ENCODE measurements around the gene ZNF780B.

DNA sequence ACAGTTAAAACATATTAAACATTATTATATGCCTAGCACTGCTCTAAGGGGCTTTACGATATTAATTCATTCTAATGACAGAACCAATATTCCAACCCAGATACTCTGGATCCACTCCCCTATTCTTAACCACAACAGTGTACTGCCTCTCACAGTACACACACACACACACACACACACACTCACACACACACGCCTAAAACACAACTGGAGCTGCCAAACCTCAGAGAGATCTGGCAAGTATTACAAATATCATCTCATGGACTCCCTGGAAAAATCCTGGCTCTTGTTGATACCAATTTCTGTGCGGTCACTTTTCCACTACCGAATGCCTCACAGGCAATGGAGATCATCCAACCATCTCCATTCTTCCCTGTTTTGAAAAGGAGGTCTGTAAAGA lies 33.4 kb upstream of the ZNF780B start:
- TF ChIP-seq, protein P1, sequence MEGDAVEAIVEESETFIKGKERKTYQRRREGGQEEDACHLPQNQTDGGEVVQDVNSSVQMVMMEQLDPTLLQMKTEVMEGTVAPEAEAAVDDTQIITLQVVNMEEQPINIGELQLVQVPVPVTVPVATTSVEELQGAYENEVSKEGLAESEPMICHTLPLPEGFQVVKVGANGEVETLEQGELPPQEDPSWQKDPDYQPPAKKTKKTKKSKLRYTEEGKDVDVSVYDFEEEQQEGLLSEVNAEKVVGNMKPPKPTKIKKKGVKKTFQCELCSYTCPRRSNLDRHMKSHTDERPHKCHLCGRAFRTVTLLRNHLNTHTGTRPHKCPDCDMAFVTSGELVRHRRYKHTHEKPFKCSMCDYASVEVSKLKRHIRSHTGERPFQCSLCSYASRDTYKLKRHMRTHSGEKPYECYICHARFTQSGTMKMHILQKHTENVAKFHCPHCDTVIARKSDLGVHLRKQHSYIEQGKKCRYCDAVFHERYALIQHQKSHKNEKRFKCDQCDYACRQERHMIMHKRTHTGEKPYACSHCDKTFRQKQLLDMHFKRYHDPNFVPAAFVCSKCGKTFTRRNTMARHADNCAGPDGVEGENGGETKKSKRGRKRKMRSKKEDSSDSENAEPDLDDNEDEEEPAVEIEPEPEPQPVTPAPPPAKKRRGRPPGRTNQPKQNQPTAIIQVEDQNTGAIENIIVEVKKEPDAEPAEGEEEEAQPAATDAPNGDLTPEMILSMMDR (IDR thresholded peaks at IDR 0.05): no peak
- TF ChIP-seq POLR2AphosphoS5 (IDR thresholded peaks at IDR 0.05) (no peak), EP300 (IDR thresholded peaks at IDR 0.05) (no peak), POLR2A (IDR thresholded peaks at IDR 0.05) (no peak)

All from suprapubic skin (tissue), 4 donors.